K562 (cell line): Measurements from ENCODE around the gene SLC16A1. TPM values are rescaled to one million over a fixed set of nuclear protein-coding genes. Genes with fewer than 3 reads are reported as not detected.

Experiments used
- ATAC-seq: fragments of 200-7000 bp; cut with Tn5 transposase; 3 replicates; pipeline ENCODE4 v1.9.1; 2020; ENCODE audit warnings: moderate library complexity
- BruUV-seq: library from RNA; stranded (reverse); fragments of 400-500 nt; replicated peaks from 2 replicates; lab custom pipeline; 2021; lab: Mats Ljungman, UMichigan
- CTCF ChIA-PET: fragments of 300-600 bp; formaldehyde crosslinking; extraction: SDS; loops from one replicate; lab custom pipeline; 2021; ENCODE audit warnings: low intra/inter-chr PET ratio; lab: Yijun Ruan, JAX
- POLR2A ChIA-PET: fragments of 300-600, 350-650 bp; sonication (Branson Sonifier 250); formaldehyde crosslinking; extraction: SDS; loops from one replicate; lab custom pipeline; 2021; ENCODE audit warnings: antibody characterized with exemption, inconsistent platforms; lab: Yijun Ruan, JAX
- DNase-seq, 4 experiments: peaks; one replicate each; pipeline versions ENCODE4 v3.0.0 to v3.0.0-alpha.2; 2011 to 2018; ENCODE audit warnings: low spot score in 3 of 4, mixed read lengths in 3 of 4; ENCODE audit errors: extremely low read depth in 1 of 4
- FAIRE-seq: peaks from 2 replicates; lab custom pipeline; 2011; peaks lifted over from hg19 to GRCh38; lab: Jason Lieb, UNC
- H2AFZ ChIP-seq: 2 replicates; pipeline ENCODE4 v1.6.0; 2011; ENCODE audit warnings: low read depth, low read length, control low read depth, inconsistent platforms
- H3K27ac ChIP-seq: fragments of 200-600 bp; 3 replicates; pipeline ENCODE4 v1.8.0; 2011; ENCODE audit warnings: low read depth, mild to moderate bottlenecking, control low read depth, inconsistent platforms, low read length, moderate library complexity, mixed read lengths; ENCODE audit errors: extremely low read depth
- H3K27me3 ChIP-seq, 2 experiments: fragments of 300-600 bp in 1 of 2; 2 replicates in 1 of 2; 3 replicates in 1 of 2; pipeline versions ENCODE4 v1.6.0 to v1.8.0; 2011; ENCODE audit warnings: inconsistent platforms in 2 of 2, low read length in 2 of 2, mild to moderate bottlenecking in 1 of 2, mixed read lengths in 1 of 2, moderate library complexity in 1 of 2; ENCODE audit not compliant: control insufficient read depth in 2 of 2, insufficient read depth in 2 of 2
- H3K36me3 ChIP-seq: fragments of 300-600 bp; 3 replicates; pipeline ENCODE4 v1.8.0; 2011; ENCODE audit warnings: mild to moderate bottlenecking, low read length, inconsistent platforms; ENCODE audit not compliant: control insufficient read depth, insufficient read depth
- H3K4me1 ChIP-seq, 2 experiments: fragments of 200-600 bp in 1 of 2; replicated peaks in 1 of 2; 2 replicates in 1 of 2; 3 replicates in 1 of 2; pipeline versions ENCODE4 v1.5.1 to v1.8.0; 2011; ENCODE audit warnings: inconsistent platforms in 2 of 2, low read length in 2 of 2, mild to moderate bottlenecking in 1 of 2, mixed read lengths in 1 of 2, moderate library complexity in 1 of 2; ENCODE audit not compliant: control insufficient read depth in 2 of 2, insufficient read depth in 2 of 2
- H3K4me2 ChIP-seq: 2 replicates; pipeline ENCODE4 v1.6.1; 2011; ENCODE audit warnings: low read length, control low read depth, inconsistent platforms, mixed read lengths; ENCODE audit not compliant: insufficient read depth
- H3K4me3 ChIP-seq: fragments of 200-600 bp; sonication (generic), shearing (Covaris generic); 2 replicates; pipeline ENCODE4 v1.5.1; 2016; ENCODE audit warnings: control low read depth, inconsistent platforms
- H3K79me2 ChIP-seq: fragments of 200-600 bp; 3 replicates; pipeline ENCODE4 v1.8.0; 2011; ENCODE audit warnings: low read length, inconsistent platforms; ENCODE audit not compliant: control insufficient read depth, insufficient read depth
- H3K9ac ChIP-seq, 2 experiments: 2 replicates each; pipeline versions ENCODE4 v1.6.0 to v1.6.1; 2011; ENCODE audit warnings: low read depth in 2 of 2, low read length in 2 of 2, control low read depth in 1 of 2, inconsistent platforms in 1 of 2, mild to moderate bottlenecking in 1 of 2, mixed read lengths in 1 of 2; ENCODE audit not compliant: insufficient read depth in 1 of 2
- H3K9me1 ChIP-seq: one replicate; pipeline ENCODE4 v1.6.0; 2011; ENCODE audit warnings: inconsistent platforms, mild to moderate bottlenecking, low read length, moderate library complexity; ENCODE audit not compliant: control insufficient read depth, insufficient read depth
- H3K9me3 ChIP-seq: replicated peaks from 2 replicates; pipeline ENCODE4 v1.5.1; 2011; ENCODE audit warnings: low read depth, low read length, inconsistent platforms; ENCODE audit not compliant: control insufficient read depth, insufficient read depth
- H4K20me1 ChIP-seq: replicated peaks from 2 replicates; pipeline ENCODE4 v1.6.1; 2011; ENCODE audit warnings: low read length, inconsistent platforms, mixed read lengths; ENCODE audit not compliant: control insufficient read depth, insufficient read depth
- KLF10 ChIP-seq: fragments of 250-450 bp; sonication (Bioruptor Pico); IDR thresholded peaks from 2 replicates; pipeline ENCODE4 v1.6.1; 2021; ENCODE audit warnings: matching md5 sums
- NBN ChIP-seq: fragments of 450-650 bp; IDR thresholded peaks from 2 replicates; pipeline ENCODE4 v1.6.1; 2016; ENCODE audit warnings: low read depth, mild to moderate bottlenecking
- SMARCE1 ChIP-seq: fragments of 450-650 bp; IDR thresholded peaks from 2 replicates; pipeline ENCODE4 v1.7.1; 2016; ENCODE audit warnings: mild to moderate bottlenecking
- TAF15 ChIP-seq: fragments of 200-400 bp; formaldehyde crosslinking; IDR thresholded peaks from 2 replicates; pipeline ENCODE4 v1.6.1; 2017; ENCODE audit warnings: mild to moderate bottlenecking, low read depth, low read length, moderate library complexity
- TBP ChIP-seq: optimal IDR thresholded peaks from 2 replicates; pipeline ENCODE3; 2011; ENCODE audit warnings: low read depth, low read length, improper control_type of control experiment
- WGBS: fragments of 100-300 bp; shearing (Covaris generic); methylation state at CpG from one replicate; pipeline ENCODE4 v1.1.6; 2016; ENCODE audit warnings: low coverage, mixed read lengths; ENCODE audit not compliant: insufficient coverage; ENCODE audit errors: missing lambda C conversion rate; 5-methylcytosine and 5-hydroxymethylcytosine counted together
- in situ Hi-C: fragments of 300-500 bp; cut with MboI; formaldehyde crosslinking; loops from 4 replicates; pipeline ENCODE4 v1.15.0; 2018; ENCODE audit warnings: inconsistent platforms, mixed read lengths
- intact Hi-C: fragments of 100-400 bp; cut with micrococcal nuclease; formaldehyde crosslinking; loops from 2 replicates; pipeline ENCODE4 v1.14.2; 2022
- polyA plus RNA-seq, 8 experiments: library from polyadenylated mRNA; depleted of rRNA in 4 of 8; stranded (reverse) in 5 of 8; unstranded in 3 of 8; fragments of >200 nt; fragmentation: Nextera tagmentation in 2 of 8; fragmentation: Illumina TruSeq in 1 of 8; extraction: Ambion mirVana in 2 of 8; extraction: Trizol in 1 of 8; gene quantifications; 2 replicates each; pipeline versions ENCODE4 v1.2.1 to v1.2.3, GENCODE V29; 2011 to 2014; ENCODE audit warnings: inconsistent platforms in 1 of 8, missing spikeins in 1 of 8
- total RNA-seq, 7 experiments: library from RNA; depleted of rRNA in 6 of 7; stranded (reverse); fragments of >200 nt in 6 of 7; fragmentation: Illumina TruSeq in 2 of 7; extraction: Trizol in 2 of 7; gene quantifications; 2 replicates each; pipeline versions ENCODE4 v1.2.1 to v1.2.3, GENCODE V29; 2011 to 2021; ENCODE audit warnings: low replicate concordance in 1 of 7
- TF ChIP-seq, protein P1 (sequence below): sonication (generic); formaldehyde crosslinking; IDR thresholded peaks from 2 replicates; pipeline ENCODE4 v1.8.0; 2023; ENCODE audit warnings: mild to moderate bottlenecking, missing genetic modification reagents
- TF ChIP-seq, protein P2 (sequence below): fragments of 450-650 bp; IDR thresholded peaks from 2 replicates; pipeline ENCODE4 v1.6.1; 2016; ENCODE audit warnings: borderline replicate concordance
- TF ChIP-seq, protein P3 (sequence below): fragments of 250-450 bp; sonication (Bioruptor Pico); IDR thresholded peaks from 2 replicates; pipeline ENCODE4 v1.4.0; 2020; ENCODE audit warnings: borderline replicate concordance

Gene SLC16A1
- total and polyA plus RNA-seq, 9 of the 15 experiments (the other 6 are each of a cell fraction or from before 2014, with no cell fraction given) = 73.1 to 244 (median 117) TPM

DNA sequence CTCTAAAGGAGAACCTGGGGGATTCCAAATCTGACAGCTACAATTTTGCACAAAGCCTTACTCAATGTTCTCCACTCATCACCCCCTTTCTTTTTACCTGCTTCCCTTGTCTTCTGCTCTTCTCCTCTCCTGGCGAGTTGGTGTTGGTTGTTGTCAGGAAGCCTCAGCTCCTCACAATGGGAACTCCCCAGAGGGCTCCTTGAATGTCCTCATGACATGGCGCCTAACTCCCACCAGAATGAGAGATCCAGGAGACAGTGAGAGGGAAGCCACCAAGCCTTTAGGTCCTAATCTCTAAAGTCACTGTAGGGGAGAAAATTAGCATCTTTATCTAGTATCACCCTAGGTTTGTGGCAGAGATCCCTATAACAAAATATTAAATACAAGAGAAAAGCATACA, 87.8 kb downstream of the SLC16A1 start (continued):
- TF ChIP-seq, protein P1, sequence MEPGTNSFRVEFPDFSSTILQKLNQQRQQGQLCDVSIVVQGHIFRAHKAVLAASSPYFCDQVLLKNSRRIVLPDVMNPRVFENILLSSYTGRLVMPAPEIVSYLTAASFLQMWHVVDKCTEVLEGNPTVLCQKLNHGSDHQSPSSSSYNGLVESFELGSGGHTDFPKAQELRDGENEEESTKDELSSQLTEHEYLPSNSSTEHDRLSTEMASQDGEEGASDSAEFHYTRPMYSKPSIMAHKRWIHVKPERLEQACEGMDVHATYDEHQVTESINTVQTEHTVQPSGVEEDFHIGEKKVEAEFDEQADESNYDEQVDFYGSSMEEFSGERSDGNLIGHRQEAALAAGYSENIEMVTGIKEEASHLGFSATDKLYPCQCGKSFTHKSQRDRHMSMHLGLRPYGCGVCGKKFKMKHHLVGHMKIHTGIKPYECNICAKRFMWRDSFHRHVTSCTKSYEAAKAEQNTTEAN (CRISPR knock-in tag) = no peak
- TF ChIP-seq, all 486 proteins: peak for 0

DNA sequence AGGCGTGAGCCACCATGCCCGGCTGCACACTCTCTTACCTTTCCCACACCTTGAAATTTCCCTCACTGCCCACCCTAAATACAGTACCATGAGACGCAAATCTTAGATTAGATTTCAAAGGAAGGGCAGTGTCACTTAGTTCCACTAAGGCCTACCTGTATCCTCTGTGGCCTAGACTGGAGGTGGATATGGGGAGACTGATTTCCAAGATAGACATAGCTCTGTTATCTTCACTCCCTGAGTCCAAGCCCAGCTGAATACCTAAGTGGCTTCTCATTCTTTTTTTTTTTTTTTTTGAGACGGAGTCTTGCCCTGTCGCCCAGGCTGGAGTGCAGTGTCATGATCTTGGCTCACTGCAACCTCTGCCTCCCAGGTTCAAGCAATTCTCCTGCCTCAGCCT, 89.0 kb downstream of the SLC16A1 start:
- FAIRE-seq (no peak), ATAC-seq (no peak), DNase-seq (no peak)
- Histone ChIP-seq H3K4me1 (peaks cover 0 to 13% of the 10 kb centered on the region in 2 experiments; a peak in 3 of 5 replicates), H3K9me3 (no peaks in the 10 kb centered on the region), H3K27me3 (no peaks in the 10 kb centered on the region), H3K4me2 (no peak overlapping the region), H3K36me3 (no peaks in the 10 kb centered on the region), H2AFZ (no peak overlapping the region)
- CTCF ChIA-PET = interaction anchor here (0.5 kb wide), 1 partner anchor 63 kb away, joined by 4 read pairs; no protein-coding TSS in a partner anchor
- WGBS = 71% methylated on average over 3 of the region's 5 CpGs
- in situ Hi-C loops = no loop called here
- TF ChIP-seq KLF10 (CRISPR knock-in tag) = no peak
- no peak for TF ChIP-seq NBN
- no peak for TF ChIP-seq TBP
- TF ChIP-seq, protein P2, sequence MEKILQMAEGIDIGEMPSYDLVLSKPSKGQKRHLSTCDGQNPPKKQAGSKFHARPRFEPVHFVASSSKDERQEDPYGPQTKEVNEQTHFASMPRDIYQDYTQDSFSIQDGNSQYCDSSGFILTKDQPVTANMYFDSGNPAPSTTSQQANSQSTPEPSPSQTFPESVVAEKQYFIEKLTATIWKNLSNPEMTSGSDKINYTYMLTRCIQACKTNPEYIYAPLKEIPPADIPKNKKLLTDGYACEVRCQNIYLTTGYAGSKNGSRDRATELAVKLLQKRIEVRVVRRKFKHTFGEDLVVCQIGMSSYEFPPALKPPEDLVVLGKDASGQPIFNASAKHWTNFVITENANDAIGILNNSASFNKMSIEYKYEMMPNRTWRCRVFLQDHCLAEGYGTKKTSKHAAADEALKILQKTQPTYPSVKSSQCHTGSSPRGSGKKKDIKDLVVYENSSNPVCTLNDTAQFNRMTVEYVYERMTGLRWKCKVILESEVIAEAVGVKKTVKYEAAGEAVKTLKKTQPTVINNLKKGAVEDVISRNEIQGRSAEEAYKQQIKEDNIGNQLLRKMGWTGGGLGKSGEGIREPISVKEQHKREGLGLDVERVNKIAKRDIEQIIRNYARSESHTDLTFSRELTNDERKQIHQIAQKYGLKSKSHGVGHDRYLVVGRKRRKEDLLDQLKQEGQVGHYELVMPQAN = no peak
- TF ChIP-seq SMARCE1 = no peak
- no peak for TF ChIP-seq TAF15
- TF ChIP-seq, protein P3, sequence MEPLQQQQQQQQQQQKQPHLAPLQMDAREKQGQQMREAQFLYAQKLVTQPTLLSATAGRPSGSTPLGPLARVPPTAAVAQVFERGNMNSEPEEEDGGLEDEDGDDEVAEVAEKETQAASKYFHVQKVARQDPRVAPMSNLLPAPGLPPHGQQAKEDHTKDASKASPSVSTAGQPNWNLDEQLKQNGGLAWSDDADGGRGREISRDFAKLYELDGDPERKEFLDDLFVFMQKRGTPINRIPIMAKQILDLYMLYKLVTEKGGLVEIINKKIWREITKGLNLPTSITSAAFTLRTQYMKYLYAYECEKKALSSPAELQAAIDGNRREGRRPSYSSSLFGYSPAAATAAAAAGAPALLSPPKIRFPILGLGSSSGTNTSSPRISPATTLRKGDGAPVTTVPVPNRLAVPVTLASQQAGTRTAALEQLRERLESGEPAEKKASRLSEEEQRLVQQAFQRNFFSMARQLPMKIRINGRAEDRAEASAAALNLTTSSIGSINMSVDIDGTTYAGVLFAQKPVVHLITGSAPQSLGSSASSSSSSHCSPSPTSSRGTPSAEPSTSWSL (CRISPR knock-in tag) = no peak
- TF ChIP-seq, all 486 proteins: peak for 0
- Histone ChIP-seq H4K20me1 (no peaks in the 10 kb centered on the region), H3K79me2 (no peaks in the 10 kb centered on the region), H3K27ac (no peak overlapping the region), H3K9ac (no peak overlapping the region), H3K4me3 (no peak overlapping the region), H3K9me1 (no peaks in the 10 kb centered on the region)
- POLR2A ChIA-PET = no interaction called here
- intact Hi-C loops = no loop called here
- no TSS peak for BruUV-seq
